ENCODE data around the gene CDH8.

DNA sequence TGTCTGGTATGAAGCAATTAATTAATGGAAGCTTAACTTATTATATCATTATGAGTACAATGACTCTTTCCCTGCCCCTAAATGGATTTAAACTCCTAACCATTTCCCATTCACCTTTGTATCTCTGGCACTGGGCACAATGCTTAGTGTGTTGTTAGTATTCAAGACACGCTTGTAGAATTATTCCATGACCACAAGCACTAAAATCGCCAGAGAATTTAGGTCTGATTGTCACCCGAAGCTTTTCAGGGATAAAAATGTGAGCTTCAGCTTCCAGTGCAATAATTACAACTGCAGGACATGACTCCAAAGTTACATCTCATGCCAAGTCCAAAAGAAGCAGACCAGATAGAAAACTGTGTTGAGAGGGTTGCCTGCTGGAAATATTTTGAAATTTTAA lies 101.6 kb downstream of the CDH8 start:
- TF ChIP-seq CTCF (conservative IDR thresholded peaks at IDR 0.05 in 1 of 2, IDR thresholded peaks at IDR 0.05 in 1 of 2; ENCODE audit: extremely low read depth in 1 of 2, insufficient read depth in 1 of 2, low read depth in 1 of 2, low read length in 2 of 2) (no peak), EZH2 (IDR thresholded peaks at IDR 0.05; ENCODE audit: borderline replicate concordance, low read length) (no peak)

Measured in mammary epithelial cell (primary cell).